Measurements from ENCODE around the gene TMEM44. TPM values are rescaled to one million over a fixed set of nuclear protein-coding genes. Genes with fewer than 3 reads are reported as not detected.
A peak's percentile ranks its signal among the peaks of the same experiment; 100 is the strongest.

TMEM44 gene
- total and polyA plus RNA-seq, 2 donors (not counting 3 experiments of a cell fraction or from before 2014, with no cell fraction given), result 93.8 to 125 TPM

DNA sequence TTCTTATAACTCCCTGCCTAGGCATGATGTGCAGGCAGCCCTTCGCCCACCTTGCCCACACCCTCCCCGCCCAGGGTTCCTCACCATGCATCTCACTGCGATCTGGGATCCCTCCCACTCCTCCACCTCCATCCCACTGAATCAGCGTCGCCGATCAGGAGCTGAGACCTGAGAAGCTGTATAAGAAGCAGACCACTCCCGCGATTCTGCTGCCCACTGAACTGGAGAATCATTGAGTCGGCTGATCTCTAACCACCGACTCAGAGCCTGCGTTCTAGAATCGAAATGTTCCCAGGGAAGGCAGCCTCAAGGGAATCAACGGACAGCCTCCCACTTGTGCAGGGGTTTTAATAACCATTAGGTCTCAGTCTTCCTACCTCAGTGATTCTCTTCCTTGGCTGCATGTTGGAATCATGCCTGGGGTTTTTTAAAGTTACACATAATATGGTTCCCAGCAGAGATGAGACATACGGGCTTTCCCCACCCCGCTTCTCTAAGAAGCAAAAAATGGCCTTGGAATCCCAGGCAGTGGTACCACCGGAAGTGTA lies 60.2 kb downstream of the TMEM44 start:
- H3K4me2 ChIP-seq (ENCODE audit: insufficient read depth, low read length), result no peak overlapping the region
- intact Hi-C loops (cut with micrococcal nuclease), result no loop called here
- H3K79me2 ChIP-seq (ENCODE audit: control insufficient read depth, insufficient read depth, low read length), result no peaks in the 10 kb centered on the region
- POLR2A ChIA-PET, result no interaction called here
- H3K4me1 ChIP-seq (ENCODE audit: control insufficient read depth, extremely low read depth, insufficient read depth, low read length), result peaks cover 12% of the 10 kb centered on the region
- H3K4me3 ChIP-seq (replicated peaks in 1 of 3; ENCODE audit: insufficient read depth in 1 of 3, low read depth in 1 of 3, low read length in 3 of 3), result no peak overlapping the region
- dilution Hi-C loops (cut with MboI; ENCODE audit: extremely low pct_ligation_motif_present, low sequenced_read_pairs), result no loop called here
- TF ChIP-seq EZH2 (IDR thresholded peaks at IDR 0.05; ENCODE audit: borderline replicate concordance, low read depth, low read length, severe bottlenecking), result no peak
- H3K9me1 ChIP-seq (replicated peaks; ENCODE audit: control insufficient read depth, extremely low read depth, insufficient read depth, low read length), result no peaks in the 10 kb centered on the region
- no peaks in the 10 kb centered on the region for H4K20me1 ChIP-seq (replicated peaks; ENCODE audit: control insufficient read depth, extremely low read depth, insufficient read depth, low read length)
- H3K9ac ChIP-seq (replicated peaks; ENCODE audit: extremely low read depth, insufficient read depth, low read length), result peak overlapping the region; percentile 14
- no peaks in the 10 kb centered on the region for H3K36me3 ChIP-seq (ENCODE audit: control insufficient read depth in 2 of 2, extremely low read depth in 1 of 2, insufficient read depth in 2 of 2, low read length in 2 of 2)
- TSS peak; percentile 88 for BruUV-seq (replicated peaks)
- H3K27me3 ChIP-seq (ENCODE audit: control insufficient read depth in 2 of 2, insufficient read depth in 2 of 2, low read length in 2 of 2), result no peaks in the 10 kb centered on the region
- H2AFZ ChIP-seq (ENCODE audit: low read depth, low read length), result no peak overlapping the region
- DNase-seq (ENCODE audit: low read depth, low spot score), result no peak
- no peak overlapping the region for H3K27ac ChIP-seq (ENCODE audit: insufficient read depth, low read depth, low read length)
- CTCF ChIA-PET, result interaction anchor here (0.5 to 8.9 kb wide), 29 partner anchors 10 to 240 kb away, joined by 3 to 166 read pairs (median 5); partner anchors contain the start of gene LRRC15
- H3K9me3 ChIP-seq (replicated peaks; ENCODE audit: control insufficient read depth, insufficient read depth, low read length), result no peaks in the 10 kb centered on the region
- no peak for FAIRE-seq

- peak; percentile 26 for TF ChIP-seq MAX (IDR thresholded peaks at IDR 0.05; ENCODE audit: insufficient read depth, insufficient read length)
- no peak for TF ChIP-seq POLR2AphosphoS5 (IDR thresholded peaks at IDR 0.05; ENCODE audit: insufficient read depth, low read depth, low read length)
- no peak for TF ChIP-seq FOS (IDR thresholded peaks at IDR 0.05; ENCODE audit: borderline replicate concordance, insufficient read depth, low read length)
- peak; percentile 30 for TF ChIP-seq JUN (IDR thresholded peaks at IDR 0.05; ENCODE audit: borderline replicate concordance, insufficient read depth, insufficient read length, low read depth)
- TF ChIP-seq EZH2 (IDR thresholded peaks at IDR 0.05; ENCODE audit: borderline replicate concordance, low read depth, low read length, severe bottlenecking), result no peak
- no peak for TF ChIP-seq POLR2A (IDR thresholded peaks at IDR 0.05; ENCODE audit: low read depth, low read length)
- peak; percentile 28 for TF ChIP-seq GATA2 (IDR thresholded peaks at IDR 0.05; ENCODE audit: insufficient read depth, insufficient read length, low read depth, low read length)
- Histone ChIP-seq H4K20me1 (replicated peaks; ENCODE audit: control insufficient read depth, extremely low read depth, insufficient read depth, low read length) (no peaks in the 10 kb centered on the region), H3K9me1 (replicated peaks; ENCODE audit: control insufficient read depth, extremely low read depth, insufficient read depth, low read length) (no peaks in the 10 kb centered on the region), H3K36me3 (ENCODE audit: control insufficient read depth in 2 of 2, extremely low read depth in 1 of 2, insufficient read depth in 2 of 2, low read length in 2 of 2) (no peaks in the 10 kb centered on the region), H3K4me3 (replicated peaks in 1 of 3; ENCODE audit: insufficient read depth in 1 of 3, low read depth in 1 of 3, low read length in 3 of 3) (no peak overlapping the region), H3K79me2 (ENCODE audit: control insufficient read depth, insufficient read depth, low read length) (no peaks in the 10 kb centered on the region), H3K9ac (replicated peaks; ENCODE audit: extremely low read depth, insufficient read depth, low read length) (peak overlapping the region; percentile 41), H3K4me2 (ENCODE audit: insufficient read depth, low read length) (no peak overlapping the region), H3K27ac (ENCODE audit: insufficient read depth, low read depth, low read length) (no peak overlapping the region), H2AFZ (ENCODE audit: low read depth, low read length) (peak overlapping the region; percentile 30), H3K9me3 (replicated peaks; ENCODE audit: control insufficient read depth, insufficient read depth, low read length) (no peaks in the 10 kb centered on the region), H3K4me1 (ENCODE audit: control insufficient read depth, extremely low read depth, insufficient read depth, low read length) (peaks cover 8% of the 10 kb centered on the region), H3K27me3 (ENCODE audit: control insufficient read depth in 2 of 2, insufficient read depth in 2 of 2, low read length in 2 of 2) (no peaks in the 10 kb centered on the region)
- dilution Hi-C loops (cut with MboI; ENCODE audit: extremely low pct_ligation_motif_present, low sequenced_read_pairs), result no loop called here
- CTCF ChIA-PET, result interaction anchor here (0.7 to 8.9 kb wide), 6 partner anchors 22 to 227 kb away, joined by 3 to 166 read pairs (median 8); no protein-coding TSS in a partner anchor
- FAIRE-seq, result no peak
- intact Hi-C loops (cut with micrococcal nuclease), result no loop called here
- POLR2A ChIA-PET, result no interaction called here
- BruUV-seq (replicated peaks), result no TSS peak
- DNase-seq (ENCODE audit: low read depth, low spot score), result peak; percentile 60
These were observed 61.0 kb downstream of the TMEM44 start for GRCh38 chr3:194572143-194572789.
